WERI-Rb-1 (cell line): ENCODE results near the gene HOXA2.
A peak's percentile ranks its signal among the peaks of the same experiment; 100 is the strongest.

Source experiments
- DNase-seq: peaks from one replicate; pipeline ENCODE4 v3.0.0-alpha.2; 2020
- H3K27ac ChIP-seq: fragments of 250-450 bp; sonication (Bioruptor Pico); 2 replicates; pipeline ENCODE4 v1.5.1; 2020; ENCODE audit warnings: mild to moderate bottlenecking, moderate library complexity
- H3K27me3 ChIP-seq: fragments of 250-450 bp; sonication (Bioruptor Pico); 2 replicates; pipeline ENCODE4 v1.5.1; 2021; ENCODE audit warnings: mild to moderate bottlenecking, low read depth, moderate library complexity; ENCODE audit not compliant: insufficient read depth, severe bottlenecking
- H3K36me3 ChIP-seq: fragments of 250-450 bp; sonication (Bioruptor Pico); 2 replicates; pipeline ENCODE4 v1.5.1; 2020; ENCODE audit warnings: mild to moderate bottlenecking, moderate library complexity
- H3K4me3 ChIP-seq: 2 replicates; pipeline ENCODE4 v1.5.1; 2011; ENCODE audit warnings: low read depth, mild to moderate bottlenecking, control low read depth, low read length
- H3K9me3 ChIP-seq: fragments of 250-450 bp; sonication (Bioruptor Pico); 2 replicates; pipeline ENCODE4 v1.5.1; 2021; ENCODE audit warnings: mild to moderate bottlenecking, moderate library complexity; ENCODE audit not compliant: severe bottlenecking
- TF ChIP-seq, protein P1 (sequence below): IDR thresholded peaks from 2 replicates; pipeline ENCODE4 v1.5.1; 2011; ENCODE audit warnings: low read depth, mild to moderate bottlenecking, control low read depth, inconsistent platforms, low read length

HOXA2 gene

DNA sequence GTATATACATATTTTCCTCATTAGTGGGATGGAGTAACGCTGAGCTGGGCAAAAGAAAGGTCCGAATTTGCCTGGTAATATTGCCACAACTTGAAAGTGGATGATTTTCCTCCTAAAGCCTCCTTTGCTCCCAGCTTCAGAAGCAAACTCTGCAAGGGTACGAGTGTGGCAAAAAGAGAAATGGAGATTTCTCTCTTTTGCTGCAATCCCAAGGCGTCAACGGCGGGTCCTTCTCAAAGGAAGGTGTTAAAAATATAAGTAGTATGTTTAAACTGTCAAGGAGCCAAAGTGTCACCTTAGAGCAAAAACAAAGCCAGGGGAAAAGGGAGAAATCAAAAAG is 12.4 kb upstream of the HOXA2 start:
- no peak overlapping the region for H3K27ac ChIP-seq
- DNase-seq = no peak
- H3K27me3 ChIP-seq = peaks cover 66% of the 10 kb centered on the region
- TF ChIP-seq, protein P1, sequence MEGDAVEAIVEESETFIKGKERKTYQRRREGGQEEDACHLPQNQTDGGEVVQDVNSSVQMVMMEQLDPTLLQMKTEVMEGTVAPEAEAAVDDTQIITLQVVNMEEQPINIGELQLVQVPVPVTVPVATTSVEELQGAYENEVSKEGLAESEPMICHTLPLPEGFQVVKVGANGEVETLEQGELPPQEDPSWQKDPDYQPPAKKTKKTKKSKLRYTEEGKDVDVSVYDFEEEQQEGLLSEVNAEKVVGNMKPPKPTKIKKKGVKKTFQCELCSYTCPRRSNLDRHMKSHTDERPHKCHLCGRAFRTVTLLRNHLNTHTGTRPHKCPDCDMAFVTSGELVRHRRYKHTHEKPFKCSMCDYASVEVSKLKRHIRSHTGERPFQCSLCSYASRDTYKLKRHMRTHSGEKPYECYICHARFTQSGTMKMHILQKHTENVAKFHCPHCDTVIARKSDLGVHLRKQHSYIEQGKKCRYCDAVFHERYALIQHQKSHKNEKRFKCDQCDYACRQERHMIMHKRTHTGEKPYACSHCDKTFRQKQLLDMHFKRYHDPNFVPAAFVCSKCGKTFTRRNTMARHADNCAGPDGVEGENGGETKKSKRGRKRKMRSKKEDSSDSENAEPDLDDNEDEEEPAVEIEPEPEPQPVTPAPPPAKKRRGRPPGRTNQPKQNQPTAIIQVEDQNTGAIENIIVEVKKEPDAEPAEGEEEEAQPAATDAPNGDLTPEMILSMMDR = no peak
- no peaks in the 10 kb centered on the region for H3K9me3 ChIP-seq
- H3K4me3 ChIP-seq = no peak overlapping the region
- no peaks in the 10 kb centered on the region for H3K36me3 ChIP-seq

DNA sequence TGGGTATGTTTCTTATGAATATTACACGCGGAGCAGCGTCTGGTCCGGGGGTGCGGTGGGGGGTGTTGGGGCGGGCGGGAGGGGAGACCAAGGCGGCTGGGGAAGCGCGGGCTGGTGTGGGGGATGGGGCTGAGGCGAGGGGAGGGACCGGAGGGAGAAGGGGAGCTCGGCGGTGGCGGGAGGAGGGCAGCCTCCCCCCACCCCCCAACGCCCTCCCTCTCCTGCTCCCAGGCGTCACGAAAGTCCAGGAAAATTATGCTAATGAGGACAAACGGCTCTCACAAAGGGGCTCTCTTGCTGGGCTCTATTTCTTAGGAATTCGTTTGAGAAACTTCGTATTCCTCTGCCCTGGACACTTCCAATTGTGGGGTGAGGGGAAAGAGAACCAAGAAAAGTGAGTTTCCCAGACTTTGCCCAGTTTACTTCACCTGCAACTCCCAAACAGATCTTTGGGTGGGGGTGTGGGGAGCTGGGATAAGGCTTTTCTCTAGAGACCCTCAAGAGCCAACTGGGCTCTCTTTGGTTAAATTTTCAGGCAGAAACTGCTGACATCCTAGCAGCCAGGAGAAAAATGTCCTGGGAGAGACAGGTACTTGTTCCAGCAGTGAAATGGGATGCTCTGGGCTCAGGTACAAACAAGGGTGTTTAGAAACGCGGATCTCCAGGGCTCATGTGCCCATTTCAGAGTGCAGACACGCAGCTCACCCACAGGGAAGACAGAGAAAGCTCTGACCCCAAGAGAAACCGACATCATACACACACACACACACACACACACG is 11.7 kb upstream of the HOXA2 start:
- H3K9me3 ChIP-seq = no peaks in the 10 kb centered on the region
- H3K36me3 ChIP-seq = no peaks in the 10 kb centered on the region
- H3K27me3 ChIP-seq = peaks cover 72% of the 10 kb centered on the region
- peak overlapping the region; percentile 53 for H3K4me3 ChIP-seq
- no peak overlapping the region for H3K27ac ChIP-seq
- TF ChIP-seq, protein P1 = no peak
- peak; percentile 55 for DNase-seq

DNA sequence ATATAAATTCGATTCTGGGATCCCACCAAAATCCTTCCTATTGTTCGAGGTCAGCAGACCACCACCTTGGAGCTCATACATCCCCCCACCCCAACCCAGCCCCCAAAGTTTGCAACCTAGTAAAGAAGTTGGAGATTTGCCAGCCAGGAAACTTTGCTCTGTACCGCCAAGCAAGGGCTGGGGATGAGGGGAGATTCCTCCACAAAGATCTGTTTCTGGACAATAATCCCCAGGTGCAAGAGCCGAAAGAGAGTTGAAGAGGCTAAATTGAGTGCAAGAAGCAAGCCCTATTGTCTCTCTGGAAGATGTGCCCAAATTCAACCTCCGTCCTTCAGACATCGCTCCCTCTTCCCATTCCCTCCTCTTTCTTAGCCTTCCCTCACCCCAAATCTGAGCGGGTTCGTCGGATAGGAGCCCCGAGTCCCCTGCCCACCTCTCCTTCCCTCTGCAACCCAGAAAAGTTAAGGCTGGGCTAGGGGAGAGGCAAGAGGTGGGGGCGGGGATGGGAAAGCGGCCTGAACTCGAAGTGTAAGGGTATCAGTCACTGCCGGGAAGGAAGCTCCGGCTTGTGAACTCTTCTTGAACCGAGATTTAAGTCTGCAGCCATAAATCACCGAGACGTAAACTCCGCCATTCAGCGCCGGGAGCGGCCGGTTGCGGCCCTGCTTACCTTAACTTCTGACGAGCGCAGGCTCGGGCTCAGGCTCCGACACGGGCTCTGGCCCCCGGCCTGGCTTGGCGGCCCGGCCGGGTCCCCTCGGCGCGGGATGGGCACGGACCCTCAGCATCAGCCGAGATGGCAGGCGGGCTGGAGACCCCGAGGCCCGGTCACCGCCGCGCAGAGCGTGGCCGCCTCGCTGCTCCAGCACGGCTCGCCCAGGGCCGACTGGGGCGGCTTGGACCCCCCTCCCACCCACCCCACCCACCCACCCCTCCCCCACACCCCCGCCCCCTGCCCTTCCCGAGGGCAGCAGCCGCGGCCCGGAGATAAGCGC is 10.8 kb upstream of the HOXA2 start:
- H3K27ac ChIP-seq = peak overlapping the region; percentile 84
- peak; percentile 80 for DNase-seq
- peak overlapping the region; percentile 53 for H3K4me3 ChIP-seq
- H3K9me3 ChIP-seq = no peaks in the 10 kb centered on the region
- TF ChIP-seq, protein P1 = no peak
- H3K36me3 ChIP-seq = no peaks in the 10 kb centered on the region
- peaks cover 74% of the 10 kb centered on the region for H3K27me3 ChIP-seq

DNA sequence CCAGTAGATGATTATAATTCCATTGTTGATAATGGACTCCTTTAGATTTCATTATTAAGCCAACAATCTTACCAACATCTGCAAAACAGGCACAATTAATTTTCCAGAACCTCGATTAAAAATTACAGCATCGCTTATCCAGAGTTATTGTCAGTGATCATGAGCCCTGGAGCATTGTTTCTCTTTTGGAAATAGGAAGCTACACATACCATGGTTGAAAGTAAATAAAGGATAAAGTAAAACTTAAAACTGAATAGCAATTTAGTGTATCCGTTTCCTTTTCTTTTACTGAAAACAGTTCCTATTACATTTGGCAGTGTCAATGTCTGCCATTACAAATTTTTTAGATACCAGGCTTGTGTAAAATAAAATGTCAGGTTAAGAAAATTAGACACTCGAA is 9.9 kb upstream of the HOXA2 start:
- no peak overlapping the region for H3K4me3 ChIP-seq
- TF ChIP-seq, protein P1 = no peak
- peaks cover 76% of the 10 kb centered on the region for H3K27me3 ChIP-seq
- no peak for DNase-seq
- H3K9me3 ChIP-seq = no peaks in the 10 kb centered on the region
- H3K27ac ChIP-seq = no peak overlapping the region
- no peaks in the 10 kb centered on the region for H3K36me3 ChIP-seq

DNA sequence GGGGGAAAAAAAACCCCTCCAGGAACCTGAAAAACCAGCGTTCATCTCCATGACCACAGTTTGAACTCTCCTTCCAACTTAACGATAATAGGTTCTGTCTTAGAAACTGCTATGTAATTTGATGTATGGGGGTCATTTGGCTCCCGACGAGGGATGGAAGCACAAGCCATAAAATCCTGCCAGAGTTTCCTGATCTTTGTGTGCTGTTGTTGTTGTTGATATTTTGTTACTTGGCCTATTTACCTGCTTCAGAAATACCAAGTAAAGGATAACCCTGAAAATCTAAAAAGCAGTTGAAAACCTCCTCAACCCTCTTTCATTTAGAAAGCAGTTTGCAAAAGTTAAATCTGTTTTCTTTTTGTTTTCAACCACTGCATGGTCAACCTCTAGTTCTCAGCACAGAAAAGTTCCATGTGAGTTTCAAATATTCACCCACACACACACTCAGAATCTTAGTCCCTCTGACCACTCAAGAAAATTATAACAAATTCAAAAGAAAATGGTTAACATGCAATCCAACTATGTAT is 9.3 kb upstream of the HOXA2 start:
- H3K27me3 ChIP-seq = peaks cover 79% of the 10 kb centered on the region
- no peaks in the 10 kb centered on the region for H3K36me3 ChIP-seq
- TF ChIP-seq, protein P1 = no peak
- no peaks in the 10 kb centered on the region for H3K9me3 ChIP-seq
- no peak overlapping the region for H3K27ac ChIP-seq
- no peak for DNase-seq
- no peak overlapping the region for H3K4me3 ChIP-seq
